Activated naive CD8-positive, alpha-beta T cell (primary cell): ENCODE measurements around the gene PDZD8.
"Not testable (repeated sequence)": the region's sequence is repeated elsewhere in the genome, so short reads cannot be mapped to it uniquely, and the experiment has no call there.

Source experiments
- H3K27ac Mint-ChIP-seq: one replicate; pipeline ENCODE4 v1.8.0; 2021; ENCODE audit warnings: mixed read lengths
- H3K27me3 Mint-ChIP-seq: one replicate; pipeline ENCODE4 v1.8.0; 2021; ENCODE audit warnings: mixed read lengths
- H3K36me3 Mint-ChIP-seq: one replicate; pipeline ENCODE4 v1.8.0; 2021; ENCODE audit warnings: mixed read lengths
- H3K4me1 Mint-ChIP-seq: one replicate; pipeline ENCODE4 v1.8.0; 2021; ENCODE audit warnings: low read depth, mixed read lengths
- H3K4me3 Mint-ChIP-seq: one replicate; pipeline ENCODE4 v1.8.0; 2021; ENCODE audit warnings: mild to moderate bottlenecking, mixed read lengths
- H3K9me3 Mint-ChIP-seq: one replicate; pipeline ENCODE4 v1.8.0; 2021; ENCODE audit warnings: low read depth, mixed read lengths

PDZD8 gene

GRCh38 chr10:117253908-117254307 is 121.3 kb downstream of the PDZD8 start:
- Mint-ChIP-seq H3K27me3 (no peaks in the 10 kb centered on the region), H3K4me1 (peaks cover 11% of the 10 kb centered on the region), H3K36me3 (no peaks in the 10 kb centered on the region), H3K9me3 (no peaks in the 10 kb centered on the region), H3K4me3 (no peak overlapping the region), H3K27ac (no peak overlapping the region)

- no peaks in the 10 kb centered on the region for H3K9me3 Mint-ChIP-seq
- H3K4me1 Mint-ChIP-seq = peaks cover 33% of the 10 kb centered on the region
- H3K27ac Mint-ChIP-seq = no peak overlapping the region
- H3K4me3 Mint-ChIP-seq = no peak overlapping the region
- no peaks in the 10 kb centered on the region for H3K36me3 Mint-ChIP-seq
- H3K27me3 Mint-ChIP-seq = peaks cover 2% of the 10 kb centered on the region
Measured at GRCh38 chr10:117250411-117250810, 124.8 kb downstream of the PDZD8 start.

GRCh38 chr10:117249493-117250093 is 125.6 kb downstream of the PDZD8 start:
- no peaks in the 10 kb centered on the region for H3K9me3 Mint-ChIP-seq
- H3K27ac Mint-ChIP-seq = no peak overlapping the region
- H3K4me3 Mint-ChIP-seq = no peak overlapping the region
- no peaks in the 10 kb centered on the region for H3K36me3 Mint-ChIP-seq
- H3K27me3 Mint-ChIP-seq = peaks cover 3% of the 10 kb centered on the region
- peaks cover 35% of the 10 kb centered on the region for H3K4me1 Mint-ChIP-seq

GRCh38 chr10:117248750-117249465 is 126.3 kb downstream of the PDZD8 start:
- H3K27me3 Mint-ChIP-seq = peaks cover 8% of the 10 kb centered on the region
- no peak overlapping the region for H3K4me3 Mint-ChIP-seq

GRCh38 chr10:117246997-117247671 is 128.1 kb downstream of the PDZD8 start:
- H3K4me3 Mint-ChIP-seq = peak overlapping the region; percentile 30
- no peaks in the 10 kb centered on the region for H3K9me3 Mint-ChIP-seq
- H3K27me3 Mint-ChIP-seq = peaks cover 17% of the 10 kb centered on the region
- peaks cover 38% of the 10 kb centered on the region for H3K4me1 Mint-ChIP-seq
- H3K36me3 Mint-ChIP-seq = no peaks in the 10 kb centered on the region
- H3K27ac Mint-ChIP-seq = peak overlapping the region; percentile 54

More at GRCh38 chr10:117248750-117249465, 126.3 kb downstream of the PDZD8 start:
- Mint-ChIP-seq H3K9me3 (no peaks in the 10 kb centered on the region), H3K27ac (no peak overlapping the region), H3K4me1 (peaks cover 35% of the 10 kb centered on the region), H3K36me3 (no peaks in the 10 kb centered on the region)

GRCh38 chr10:117242463-117242832 is 132.8 kb downstream of the PDZD8 start:
- H3K36me3 Mint-ChIP-seq = no peaks in the 10 kb centered on the region
- peak overlapping the region; percentile 22 for H3K4me3 Mint-ChIP-seq
- H3K27me3 Mint-ChIP-seq = peaks cover 22% of the 10 kb centered on the region
- H3K9me3 Mint-ChIP-seq = no peaks in the 10 kb centered on the region
- no peak overlapping the region for H3K27ac Mint-ChIP-seq
- peaks cover 18% of the 10 kb centered on the region for H3K4me1 Mint-ChIP-seq

GRCh38 chr10:117241541-117242462 is 133.4 kb downstream of the PDZD8 start:
- H3K27me3 Mint-ChIP-seq = peaks cover 20% of the 10 kb centered on the region
- peak overlapping the region; percentile 65 for H3K4me3 Mint-ChIP-seq
- H3K27ac Mint-ChIP-seq = no peak overlapping the region
- no peaks in the 10 kb centered on the region for H3K9me3 Mint-ChIP-seq
- H3K36me3 Mint-ChIP-seq = no peaks in the 10 kb centered on the region
- H3K4me1 Mint-ChIP-seq = peaks cover 12% of the 10 kb centered on the region

- Mint-ChIP-seq H3K4me3 (peak within 1 kb of the TSS; percentile 65), H3K27ac (no peak within 1 kb of the TSS), H3K27me3 (peaks cover 20% of the 10 kb centered on the region), H3K4me1 (peaks cover 8% of the 10 kb centered on the region), H3K36me3 (no peaks in the 10 kb centered on the region), H3K9me3 (no peaks in the 10 kb centered on the region)
Measured at GRCh38 chr10:117240621-117241529, 134.4 kb downstream of the PDZD8 start, which contains the start of gene SLC18A2. SLC18A2 (plus strand) TSS chr10:117241114; CDS start chr10:117241694, 580 bp downstream.

GRCh38 chr10:117239721-117240620 is 135.3 kb downstream of the PDZD8 start:
- Mint-ChIP-seq H3K9me3 (no peaks in the 10 kb centered on the region), H3K27me3 (peaks cover 23% of the 10 kb centered on the region), H3K4me3 (no peak overlapping the region), H3K36me3 (no peaks in the 10 kb centered on the region), H3K27ac (no peak overlapping the region), H3K4me1 (peaks cover 6% of the 10 kb centered on the region)

GRCh38 chr10:117239051-117239450 is 136.2 kb downstream of the PDZD8 start:
- H3K36me3 Mint-ChIP-seq = no peaks in the 10 kb centered on the region
- peaks cover 18% of the 10 kb centered on the region for H3K27me3 Mint-ChIP-seq
- H3K27ac Mint-ChIP-seq = no peak overlapping the region
- peaks cover 6% of the 10 kb centered on the region for H3K4me1 Mint-ChIP-seq
- no peaks in the 10 kb centered on the region for H3K9me3 Mint-ChIP-seq
- no peak overlapping the region for H3K4me3 Mint-ChIP-seq

- H3K4me3 Mint-ChIP-seq = no peak overlapping the region
- no peaks in the 10 kb centered on the region for H3K9me3 Mint-ChIP-seq
- H3K27ac Mint-ChIP-seq = no peak overlapping the region
- H3K36me3 Mint-ChIP-seq = no peaks in the 10 kb centered on the region
- H3K4me1 Mint-ChIP-seq = peaks cover 6% of the 10 kb centered on the region
- H3K27me3 Mint-ChIP-seq = peaks cover 10% of the 10 kb centered on the region
Measured at GRCh38 chr10:117237401-117237991, 137.7 kb downstream of the PDZD8 start.

GRCh38 chr10:117230107-117230506 is 145.1 kb downstream of the PDZD8 start:
- not testable (repeated sequence) for H3K4me3 Mint-ChIP-seq, H3K9me3 Mint-ChIP-seq, H3K27ac Mint-ChIP-seq, H3K4me1 Mint-ChIP-seq, H3K36me3 Mint-ChIP-seq
- peaks cover 12% of the 10 kb centered on the region for H3K27me3 Mint-ChIP-seq

- H3K4me1 Mint-ChIP-seq = no peaks in the 10 kb centered on the region
- H3K9me3 Mint-ChIP-seq = no peaks in the 10 kb centered on the region
- no peak overlapping the region for H3K27ac Mint-ChIP-seq
- no peaks in the 10 kb centered on the region for H3K36me3 Mint-ChIP-seq
- H3K4me3 Mint-ChIP-seq = no peak overlapping the region
- peaks cover 12% of the 10 kb centered on the region for H3K27me3 Mint-ChIP-seq
Measured at GRCh38 chr10:117228210-117228609, 147.0 kb downstream of the PDZD8 start.
